ENCODE data around the gene TRIP4. TPM values are rescaled to one million over a fixed set of nuclear protein-coding genes. Genes with fewer than 3 reads are reported as not detected.
"Not testable (repeated sequence)": the region's sequence is repeated elsewhere in the genome, so short reads cannot be mapped to it uniquely, and the experiment has no call there.

Gene TRIP4
- total RNA-seq, result 10 to 100 TPM; 23.7 to 25.7 TPM

DNA sequence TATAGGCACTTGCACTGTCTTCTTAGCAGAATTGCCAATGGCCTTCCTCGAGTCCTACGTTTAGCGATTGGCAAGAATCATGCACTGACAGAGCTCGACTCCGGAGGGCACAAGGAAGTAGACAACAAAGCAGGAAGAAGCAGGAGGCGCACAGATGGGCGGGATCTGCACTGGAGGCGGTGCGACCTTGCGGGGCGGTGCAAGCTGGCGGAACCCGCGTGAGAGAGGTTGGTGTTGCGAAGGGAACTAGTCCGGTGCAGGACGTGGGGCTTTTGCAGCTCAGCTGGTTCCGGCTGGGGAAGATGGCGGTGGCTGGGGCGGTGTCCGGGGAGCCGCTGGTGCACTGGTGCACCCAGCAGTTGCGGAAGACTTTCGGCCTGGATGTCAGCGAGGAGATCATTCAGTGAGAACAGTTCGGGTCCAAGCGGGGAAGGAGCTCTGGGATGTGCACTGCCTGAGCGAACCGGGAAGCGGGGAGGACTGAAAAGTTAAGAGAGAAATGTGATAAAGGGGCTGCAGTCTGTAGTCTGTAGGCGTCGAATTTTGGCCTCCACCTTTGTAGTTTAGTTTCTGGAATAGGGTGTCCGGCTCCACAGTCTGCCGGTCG, at the start of gene TRIP4:
TSS of gene TRIP4 (plus strand) at position 275 of the 607 bp plus-strand sequence. CDS start at position 303, 28 bp downstream.
- Mint-ChIP-seq H3K27me3 (no peaks in the 10 kb centered on the region), H3K36me3 (peaks cover 6% of the 10 kb centered on the region), H3K27ac (peak within 1 kb of the TSS; percentile 93)

DNA sequence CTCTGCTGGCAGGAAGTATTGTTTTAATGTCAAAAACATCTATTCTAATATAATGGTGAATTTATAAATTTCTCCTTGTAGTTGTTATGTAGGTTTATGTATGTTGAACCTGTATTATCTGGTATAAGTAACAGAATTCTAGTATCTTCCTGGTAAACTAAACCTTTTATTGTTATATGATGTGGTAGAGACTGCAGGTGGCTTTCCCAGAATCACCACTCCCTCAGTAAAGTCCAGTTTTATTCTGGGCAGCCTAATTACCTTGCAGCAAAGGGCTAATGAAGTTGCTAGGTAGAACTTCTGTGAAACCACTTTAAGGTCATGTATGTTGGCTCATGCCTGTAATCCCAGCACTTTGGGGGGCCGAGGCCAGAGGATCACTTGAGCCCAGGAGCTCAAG, 47.3 kb upstream of the TRIP4 start:
- no peak for DNase-seq
- no peaks in the 10 kb centered on the region for H3K27me3 Mint-ChIP-seq
- H3K9me3 Mint-ChIP-seq, result no peaks in the 10 kb centered on the region
- no peak overlapping the region for H3K27ac Mint-ChIP-seq
- peaks cover 17% of the 10 kb centered on the region for H3K4me1 Mint-ChIP-seq
- peaks cover 17% of the 10 kb centered on the region for H3K36me3 Mint-ChIP-seq
- POLR2A ChIA-PET, result no interaction called here
- no peak overlapping the region for H3K4me3 Mint-ChIP-seq
- no peak for ATAC-seq (ENCODE audit: low read depth)

More for the DNA sequence above, at the start of gene TRIP4:
- peak; percentile 94 for DNase-seq
- H3K4me1 Mint-ChIP-seq, result peaks cover 11% of the 10 kb centered on the region
- POLR2A ChIA-PET, result interaction anchor here (0.5 to 2.2 kb wide), 22 partner anchors 10 to 507 kb away, joined by 3 to 16 read pairs (median 4); partner anchors contain the start of genes CIAO2A, CSNK1G1 and PPIB
- ATAC-seq (ENCODE audit: low read depth), result peak; percentile 100
- peak within 1 kb of the TSS; percentile 95 for H3K4me3 Mint-ChIP-seq
- no peaks in the 10 kb centered on the region for H3K9me3 Mint-ChIP-seq

DNA sequence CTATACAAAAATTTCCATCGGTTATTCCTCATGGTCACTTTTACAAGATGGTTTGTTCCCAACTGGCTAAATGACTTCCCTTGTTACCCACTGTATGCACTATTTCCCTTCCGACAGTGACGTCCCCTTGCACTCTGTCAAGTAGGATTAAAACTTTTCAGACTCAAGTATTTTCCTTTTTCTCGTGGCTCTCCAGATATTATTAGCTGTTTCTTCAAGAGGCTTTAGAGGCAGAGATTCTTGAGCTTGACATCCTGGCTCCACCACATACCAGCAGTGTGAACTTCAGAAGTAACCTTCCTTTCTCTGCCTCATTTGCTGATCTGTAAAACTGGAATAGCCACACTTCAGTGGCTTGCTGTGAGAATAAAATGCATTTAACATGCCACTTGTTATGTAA, 45.7 kb upstream of the TRIP4 start:
- H3K9me3 Mint-ChIP-seq, result no peaks in the 10 kb centered on the region
- H3K4me1 Mint-ChIP-seq, result peaks cover 14% of the 10 kb centered on the region
- H3K36me3 Mint-ChIP-seq, result peaks cover 22% of the 10 kb centered on the region
- no peak overlapping the region for H3K27ac Mint-ChIP-seq
- DNase-seq, result no peak
- POLR2A ChIA-PET, result no interaction called here
- no peak overlapping the region for H3K4me3 Mint-ChIP-seq
- ATAC-seq (ENCODE audit: low read depth), result no peak
- no peaks in the 10 kb centered on the region for H3K27me3 Mint-ChIP-seq

DNA sequence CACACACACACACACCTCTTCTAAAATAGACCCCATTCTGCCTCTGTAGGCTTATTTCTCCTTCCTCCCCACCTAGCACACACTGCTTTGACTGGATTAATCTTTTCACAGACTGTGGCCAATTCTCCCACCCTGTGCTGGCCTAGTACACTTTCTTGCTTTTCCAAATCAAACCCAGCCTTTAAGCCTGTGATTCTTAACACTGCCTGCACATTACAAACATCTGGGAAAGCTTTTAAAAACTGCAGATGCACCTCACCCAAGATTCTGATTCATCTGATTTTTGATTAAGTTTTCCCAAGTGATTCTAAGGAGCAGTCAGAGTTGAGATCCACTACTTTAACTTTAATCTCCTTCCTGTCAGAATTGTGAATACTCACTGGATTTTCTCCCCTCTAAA, 44.4 kb upstream of the TRIP4 start:
- no peak for DNase-seq
- no peak for ATAC-seq (ENCODE audit: low read depth)
- Mint-ChIP-seq H3K4me3 (no peak overlapping the region), H3K27me3 (no peaks in the 10 kb centered on the region), H3K9me3 (no peaks in the 10 kb centered on the region), H3K36me3 (peaks cover 28% of the 10 kb centered on the region), H3K4me1 (peaks cover 11% of the 10 kb centered on the region), H3K27ac (peak overlapping the region; percentile 40)
- POLR2A ChIA-PET, result no interaction called here

DNA sequence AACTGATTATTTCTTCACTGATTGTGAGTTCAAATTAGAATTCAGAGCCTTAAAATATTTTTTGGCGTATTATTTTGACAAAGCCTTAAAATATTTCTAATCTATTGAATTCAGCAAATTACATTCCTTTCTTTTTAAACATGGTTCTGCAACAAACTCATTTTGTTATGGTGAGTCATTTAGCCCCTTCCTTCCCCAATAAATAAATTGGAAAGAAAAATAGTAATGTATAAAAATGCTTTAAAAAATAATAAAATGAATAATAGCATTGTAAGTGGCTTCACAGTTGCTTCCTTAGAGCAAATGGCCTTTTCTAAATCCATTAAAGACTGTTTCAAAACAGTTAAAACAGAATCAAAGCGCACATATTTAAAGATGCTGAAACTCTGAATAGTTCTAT, 43.8 kb upstream of the TRIP4 start:
- ATAC-seq (ENCODE audit: low read depth) (no peak), DNase-seq (no peak)
- POLR2A ChIA-PET, result no interaction called here
- Mint-ChIP-seq H3K27ac (no peak overlapping the region), H3K4me3 (no peak overlapping the region), H3K4me1 (peaks cover 10% of the 10 kb centered on the region), H3K9me3 (no peaks in the 10 kb centered on the region), H3K27me3 (no peaks in the 10 kb centered on the region), H3K36me3 (peaks cover 25% of the 10 kb centered on the region)

DNA sequence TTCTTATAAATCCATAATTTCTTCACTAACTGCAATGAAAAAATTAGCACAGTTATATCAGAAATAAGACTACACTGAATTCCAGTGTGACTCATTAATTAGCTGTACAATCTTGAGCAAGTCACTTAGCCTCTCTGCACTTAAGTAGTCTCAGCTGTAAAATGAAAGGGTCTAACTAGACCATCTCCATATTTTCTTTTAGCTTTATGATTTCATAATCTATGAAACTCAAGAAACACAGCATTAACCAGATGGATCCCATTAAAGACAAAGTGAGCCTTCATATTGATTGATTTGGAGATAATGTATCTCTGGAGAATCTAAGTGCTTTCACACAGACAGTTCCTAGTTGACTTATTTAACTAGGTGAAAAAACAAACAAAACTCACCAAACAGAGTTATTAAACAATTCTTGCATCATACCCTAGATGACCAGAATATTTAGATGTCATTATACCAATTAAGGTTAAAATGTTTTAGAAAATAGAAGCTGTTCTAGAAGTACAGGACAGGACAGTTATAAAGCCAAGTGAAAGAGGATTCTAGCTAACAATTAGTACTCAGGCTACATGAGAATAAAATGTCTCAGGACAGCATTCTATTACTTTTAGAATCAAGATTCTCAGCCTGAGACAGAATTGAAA, 42.9 kb upstream of the TRIP4 start:
- ATAC-seq (ENCODE audit: low read depth) (no peak), DNase-seq (no peak)
- H3K27me3 Mint-ChIP-seq, result no peaks in the 10 kb centered on the region
- H3K4me3 Mint-ChIP-seq, result no peak overlapping the region
- no peak overlapping the region for H3K27ac Mint-ChIP-seq
- POLR2A ChIA-PET, result no interaction called here
- H3K36me3 Mint-ChIP-seq, result peaks cover 25% of the 10 kb centered on the region
- H3K4me1 Mint-ChIP-seq, result peaks cover 12% of the 10 kb centered on the region
- H3K9me3 Mint-ChIP-seq, result no peaks in the 10 kb centered on the region

DNA sequence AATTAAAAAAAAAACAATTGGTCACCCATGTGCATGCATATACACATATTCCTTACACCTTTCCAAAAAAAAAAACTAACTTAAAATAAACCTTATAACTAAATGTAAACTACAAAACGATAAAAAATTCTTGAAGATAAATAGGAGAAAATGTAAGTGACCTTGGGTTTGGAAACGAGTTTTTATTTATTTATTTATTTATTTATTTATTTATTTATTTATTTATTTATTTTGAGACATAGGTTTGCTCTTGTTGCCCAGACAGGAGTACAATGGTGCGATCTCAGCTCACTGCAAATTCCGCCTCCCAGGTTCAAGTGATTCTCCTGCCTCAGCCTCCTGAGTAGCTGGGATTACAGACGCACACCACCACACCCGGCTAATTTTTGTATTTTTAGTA, 41.4 kb upstream of the TRIP4 start:
- POLR2A ChIA-PET, result not testable (repeated sequence)
- H3K4me1 Mint-ChIP-seq, result peaks cover 12% of the 10 kb centered on the region

DNA sequence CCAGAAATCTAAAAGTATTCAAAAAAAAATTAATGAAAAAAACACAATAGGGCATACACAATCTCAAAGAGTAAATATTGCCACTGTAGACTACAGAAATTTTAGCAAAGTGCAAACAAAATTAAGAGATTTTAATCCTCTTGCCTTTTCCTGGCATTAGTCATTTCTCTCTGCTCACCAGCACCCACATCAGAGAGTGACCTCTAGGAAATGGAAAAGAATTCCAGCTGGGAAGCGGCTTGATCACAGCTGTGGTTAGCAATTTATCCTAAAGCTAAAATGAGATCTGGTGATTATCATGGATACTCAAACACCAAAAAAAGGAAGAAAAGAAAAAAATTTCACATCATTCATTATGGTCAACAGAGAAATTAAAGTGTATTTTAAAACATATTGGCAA, 39.2 kb upstream of the TRIP4 start:
- Mint-ChIP-seq H3K4me1 (peaks cover 6% of the 10 kb centered on the region), H3K27me3 (no peaks in the 10 kb centered on the region), H3K27ac (no peak overlapping the region), H3K9me3 (no peaks in the 10 kb centered on the region), H3K4me3 (no peak overlapping the region), H3K36me3 (peaks cover 15% of the 10 kb centered on the region)
- POLR2A ChIA-PET, result no interaction called here
- DNase-seq (no peak), ATAC-seq (ENCODE audit: low read depth) (no peak)

More for the DNA sequence above, 41.4 kb upstream of the TRIP4 start:
- DNase-seq; H3K9me3 Mint-ChIP-seq; ATAC-seq (ENCODE audit: low read depth); H3K27ac Mint-ChIP-seq; H3K4me3 Mint-ChIP-seq; H3K27me3 Mint-ChIP-seq: not testable (repeated sequence)
- peaks cover 25% of the 10 kb centered on the region for H3K36me3 Mint-ChIP-seq

DNA sequence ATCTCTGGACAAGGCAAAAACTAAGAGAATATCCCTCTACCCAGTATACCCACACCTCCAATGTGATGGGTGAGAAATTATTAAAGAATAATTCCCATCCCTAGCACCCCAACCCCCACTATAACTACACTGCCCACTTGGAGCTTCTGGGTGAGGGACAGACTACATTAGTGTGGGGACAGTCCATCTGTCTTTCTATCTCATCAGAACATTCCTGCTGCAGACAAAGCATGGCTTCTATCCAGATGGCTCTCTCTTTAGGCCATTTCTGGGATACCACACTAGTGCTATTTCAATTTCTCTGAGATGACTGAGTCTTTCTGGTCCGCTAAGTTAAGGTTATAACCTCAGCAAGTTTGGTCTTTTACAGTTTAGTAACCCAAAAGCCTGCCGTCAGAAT, 38.3 kb upstream of the TRIP4 start:
- DNase-seq (no peak), ATAC-seq (ENCODE audit: low read depth) (no peak)
- Mint-ChIP-seq H3K4me1 (peaks cover 5% of the 10 kb centered on the region), H3K27ac (no peak overlapping the region), H3K9me3 (no peaks in the 10 kb centered on the region), H3K4me3 (no peak overlapping the region), H3K36me3 (peaks cover 15% of the 10 kb centered on the region), H3K27me3 (no peaks in the 10 kb centered on the region)
- POLR2A ChIA-PET, result no interaction called here

DNA sequence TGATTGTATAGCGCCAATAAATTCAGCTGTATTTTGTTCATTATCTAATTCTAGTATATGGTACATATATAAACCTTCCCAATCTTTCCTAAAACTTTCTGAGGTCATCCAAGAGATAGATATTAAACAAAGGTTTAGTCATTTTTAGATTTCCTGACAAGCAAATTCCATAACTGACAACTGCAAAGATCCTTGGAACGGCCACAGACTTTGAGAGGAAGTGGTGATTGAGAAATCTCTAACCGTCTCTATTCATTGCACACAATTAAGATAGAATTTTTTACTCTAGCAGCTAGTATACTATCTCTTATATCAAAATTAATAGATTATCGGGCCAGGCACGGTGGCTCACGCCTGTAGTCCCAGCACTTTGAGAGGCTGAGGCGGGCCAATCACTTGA, 36.4 kb upstream of the TRIP4 start:
- POLR2A ChIA-PET, result no interaction called here
- DNase-seq (no peak), ATAC-seq (ENCODE audit: low read depth) (no peak)
- H3K27me3 Mint-ChIP-seq, result no peaks in the 10 kb centered on the region
- H3K9me3 Mint-ChIP-seq, result no peaks in the 10 kb centered on the region
- H3K36me3 Mint-ChIP-seq, result peaks cover 11% of the 10 kb centered on the region
- H3K27ac Mint-ChIP-seq, result no peak overlapping the region
- H3K4me3 Mint-ChIP-seq, result no peak overlapping the region
- H3K4me1 Mint-ChIP-seq, result peaks cover 13% of the 10 kb centered on the region

DNA sequence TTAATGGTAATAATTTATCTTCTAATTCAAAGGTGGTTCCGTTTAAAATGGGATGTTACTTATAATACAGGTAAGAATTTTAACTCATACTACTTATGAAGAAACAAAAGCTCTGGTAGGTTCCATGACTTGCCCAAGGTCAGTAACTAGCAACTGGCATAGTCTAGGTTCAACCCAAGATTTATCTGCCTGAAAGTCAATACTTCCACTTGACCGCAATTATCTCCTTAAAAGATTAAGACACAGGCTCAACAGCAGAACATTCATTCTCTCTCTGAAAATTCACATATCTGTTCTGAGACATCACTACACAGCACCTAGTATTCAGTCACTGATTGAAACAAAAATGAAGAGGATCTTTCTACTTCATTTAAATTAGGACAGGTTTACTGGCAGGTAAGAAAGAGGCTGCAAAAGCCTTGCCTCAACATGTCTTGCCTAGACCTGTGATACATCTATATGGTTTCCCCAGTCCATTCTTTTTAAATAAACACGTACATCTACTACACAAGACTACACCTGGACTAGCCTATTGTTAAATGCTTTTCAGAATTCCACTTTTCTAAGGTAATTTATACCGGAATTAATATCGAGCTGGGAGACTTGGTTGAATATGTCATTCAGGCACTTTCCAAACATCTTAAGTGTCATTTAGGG, 32.8 kb upstream of the TRIP4 start:
- POLR2A ChIA-PET, result interaction anchor here (1.0 to 1.6 kb wide), 3 partner anchors 22 to 33 kb away, joined by 3 to 6 read pairs (median 4); partner anchors contain the start of gene TRIP4
- peak overlapping the region; percentile 94 for H3K4me3 Mint-ChIP-seq
- H3K9me3 Mint-ChIP-seq, result no peaks in the 10 kb centered on the region
- H3K4me1 Mint-ChIP-seq, result peaks cover 22% of the 10 kb centered on the region
- no peaks in the 10 kb centered on the region for H3K27me3 Mint-ChIP-seq
- DNase-seq (no peak), ATAC-seq (ENCODE audit: low read depth) (no peak)
- H3K36me3 Mint-ChIP-seq, result no peaks in the 10 kb centered on the region
- peak overlapping the region; percentile 83 for H3K27ac Mint-ChIP-seq

DNA sequence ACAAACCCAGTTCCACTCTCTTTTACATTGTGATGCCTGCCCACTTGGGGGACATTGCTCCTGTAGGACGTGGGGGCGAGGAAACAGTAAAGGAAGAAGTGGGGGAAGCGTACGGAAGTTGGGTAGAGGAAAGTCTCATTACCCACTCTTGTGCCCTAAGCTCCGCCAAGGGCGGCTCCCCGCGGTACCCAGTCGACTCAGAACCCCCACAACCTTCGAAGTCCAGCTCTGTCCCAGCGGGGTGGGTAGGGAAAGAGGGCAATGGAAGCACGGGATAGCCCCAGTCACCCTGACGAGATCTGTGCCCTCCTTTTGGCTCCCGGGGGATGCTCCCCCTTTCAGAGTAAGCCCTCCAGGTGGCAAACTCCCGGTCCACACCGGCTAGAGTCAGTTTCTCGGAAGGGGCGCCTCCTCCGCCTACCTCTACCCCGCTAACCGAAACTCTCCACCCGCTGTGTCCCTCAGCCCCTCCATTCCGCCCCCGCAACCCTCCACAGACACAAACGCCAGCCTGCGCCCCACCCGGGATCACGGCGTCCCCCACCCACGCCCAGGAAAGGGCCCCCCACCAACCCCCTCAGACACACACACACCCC, 32.2 kb upstream of the TRIP4 start:
- H3K27ac Mint-ChIP-seq, result peak overlapping the region; percentile 83
- POLR2A ChIA-PET, result interaction anchor here (1.0 to 1.6 kb wide), 5 partner anchors 25 to 246 kb away, joined by 3 to 6 read pairs (median 4); partner anchors contain the start of genes PCLAF and TRIP4
- ATAC-seq (ENCODE audit: low read depth), result peak; percentile 13
- no peaks in the 10 kb centered on the region for H3K36me3 Mint-ChIP-seq
- no peaks in the 10 kb centered on the region for H3K27me3 Mint-ChIP-seq
- no peak for DNase-seq
- H3K4me3 Mint-ChIP-seq, result peak overlapping the region; percentile 94
- peaks cover 22% of the 10 kb centered on the region for H3K4me1 Mint-ChIP-seq
- no peaks in the 10 kb centered on the region for H3K9me3 Mint-ChIP-seq

DNA sequence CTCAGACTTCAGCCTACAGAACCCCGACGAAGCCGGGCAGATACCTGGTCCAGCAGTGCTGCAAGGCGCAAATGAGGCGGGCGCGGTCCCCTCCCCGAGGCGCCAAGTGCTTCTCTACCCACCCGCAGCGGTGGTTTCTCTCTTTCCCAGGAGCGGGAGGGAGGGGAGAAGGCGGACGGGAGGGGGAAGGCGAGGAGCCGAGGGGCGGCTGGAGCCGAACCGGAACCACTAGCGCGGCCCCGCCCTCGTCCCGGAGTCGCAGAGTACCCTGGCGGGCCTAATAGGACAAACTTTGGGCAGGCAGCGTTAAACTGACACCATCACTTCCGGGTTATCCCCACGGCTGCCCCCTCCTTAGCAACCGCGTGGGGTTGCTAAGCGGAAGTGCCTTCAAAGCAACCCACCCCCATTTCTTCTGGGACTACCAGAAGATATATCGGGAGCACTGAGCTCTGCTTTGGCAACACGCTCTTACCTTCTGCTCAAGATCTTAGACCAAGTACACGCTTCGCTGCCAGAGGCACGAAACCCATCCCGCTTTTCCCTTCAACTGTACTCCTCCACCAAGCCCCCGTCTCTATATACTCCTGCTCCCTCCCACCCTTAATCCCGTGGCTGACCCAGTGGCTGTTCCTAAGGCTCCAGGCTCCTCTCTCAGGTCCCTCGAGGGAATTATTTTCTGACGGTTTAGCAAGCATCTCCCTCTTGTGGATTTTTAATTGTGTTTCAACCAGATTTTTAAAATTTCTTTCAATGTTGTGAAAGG, 31.5 kb upstream of the TRIP4 start, which contains the start of gene CSNK1G1:
TSS of gene CSNK1G1 (minus strand) at position 230 of the 766 bp plus-strand sequence. CDS start 55,674 bp downstream, outside the sequence.
- H3K27ac Mint-ChIP-seq, result peak within 1 kb of the TSS; percentile 83
- H3K4me3 Mint-ChIP-seq, result peak within 1 kb of the TSS; percentile 94
- no peaks in the 10 kb centered on the region for H3K27me3 Mint-ChIP-seq
- peaks cover 22% of the 10 kb centered on the region for H3K4me1 Mint-ChIP-seq
- DNase-seq, result peak; percentile 89
- H3K9me3 Mint-ChIP-seq, result no peaks in the 10 kb centered on the region
- peak; percentile 99 for ATAC-seq (ENCODE audit: low read depth)
- POLR2A ChIA-PET, result interaction anchor here (1.0 to 1.6 kb wide), 5 partner anchors 24 to 246 kb away, joined by 3 to 6 read pairs (median 4); partner anchors contain the start of genes PCLAF and TRIP4
- no peaks in the 10 kb centered on the region for H3K36me3 Mint-ChIP-seq
